Measurements from ENCODE around the gene ZNF771.

The ZNF771 gene

DNA sequence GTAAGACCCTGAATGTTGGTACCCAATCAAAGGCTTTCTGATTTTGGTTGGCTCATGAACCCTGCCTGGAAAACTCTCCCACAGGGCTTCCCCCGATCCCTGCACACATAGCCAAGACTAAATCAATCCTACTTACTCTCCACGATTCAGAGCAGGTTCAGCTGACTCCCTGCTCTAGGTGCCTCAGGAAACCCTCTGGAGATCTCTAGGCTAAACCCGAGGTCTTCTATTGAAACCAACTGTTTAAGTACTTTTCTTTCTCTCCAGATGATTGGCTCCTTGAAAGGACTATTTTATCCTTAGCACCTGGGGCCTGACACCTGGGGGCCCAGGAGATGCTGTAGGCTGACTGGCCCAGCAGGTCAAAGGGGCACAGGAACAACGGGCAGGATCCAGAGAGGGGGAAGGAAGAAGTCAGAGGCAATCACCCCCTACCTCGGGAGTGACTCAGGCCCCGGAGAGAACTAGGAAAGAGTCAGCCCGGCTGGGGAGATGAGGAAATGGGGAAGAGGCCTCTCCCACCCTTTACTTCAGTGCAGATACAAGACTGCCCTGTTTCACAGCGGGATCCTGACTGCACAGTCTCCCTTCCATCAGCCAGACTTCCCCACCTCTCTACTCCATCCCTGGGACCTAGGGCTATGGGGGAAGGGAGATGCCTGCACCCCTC is 39.1 kb upstream of the ZNF771 start:
- Histone ChIP-seq H3K4me3 (ENCODE audit: insufficient read depth, low read depth, low read length) (peak overlapping the region; percentile 66), H3K4me1 (ENCODE audit: control insufficient read depth, insufficient read depth, low read length) (peaks cover 20% of the 10 kb centered on the region), H3K36me3 (ENCODE audit: control insufficient read depth, insufficient read depth, low read length) (peaks cover 3% of the 10 kb centered on the region), H3K27me3 (ENCODE audit: control insufficient read depth, insufficient read depth, low read length, poor library complexity, severe bottlenecking) (no peaks in the 10 kb centered on the region), H3K27ac (ENCODE audit: insufficient read depth, low read depth, low read length, poor library complexity, severe bottlenecking) (no peak overlapping the region), H3K9me3 (ENCODE audit: control insufficient read depth, low read length) (no peaks in the 10 kb centered on the region)
- 52 to 61% methylated on average over 8 of the region's 8 CpGs for WGBS, 2 experiments

DNA sequence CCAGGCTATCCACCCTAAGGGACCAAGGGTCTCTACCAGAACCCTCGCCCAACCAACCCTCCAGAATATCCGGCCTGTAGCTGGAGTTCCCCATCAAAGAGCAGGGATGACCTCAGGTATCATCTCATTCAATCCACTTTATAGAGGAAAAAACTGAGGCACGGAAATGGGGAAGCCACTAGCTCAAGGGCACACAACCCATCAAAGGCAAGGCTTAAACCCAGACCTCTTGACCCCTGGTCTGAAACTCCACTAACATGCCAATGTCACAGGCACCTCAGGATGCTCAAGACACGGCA is 38.7 kb upstream of the ZNF771 start:
- no peaks in the 10 kb centered on the region for H3K9me3 ChIP-seq (ENCODE audit: control insufficient read depth, low read length)
- no peak overlapping the region for H3K27ac ChIP-seq (ENCODE audit: insufficient read depth, low read depth, low read length, poor library complexity, severe bottlenecking)
- H3K27me3 ChIP-seq (ENCODE audit: control insufficient read depth, insufficient read depth, low read length, poor library complexity, severe bottlenecking): no peaks in the 10 kb centered on the region
- 56 to 59% methylated on average over 4 of the region's 4 CpGs for WGBS, 2 experiments
- H3K4me3 ChIP-seq (ENCODE audit: insufficient read depth, low read depth, low read length): peak overlapping the region; percentile 66
- H3K36me3 ChIP-seq (ENCODE audit: control insufficient read depth, insufficient read depth, low read length): peaks cover 3% of the 10 kb centered on the region
- peaks cover 20% of the 10 kb centered on the region for H3K4me1 ChIP-seq (ENCODE audit: control insufficient read depth, insufficient read depth, low read length)

DNA sequence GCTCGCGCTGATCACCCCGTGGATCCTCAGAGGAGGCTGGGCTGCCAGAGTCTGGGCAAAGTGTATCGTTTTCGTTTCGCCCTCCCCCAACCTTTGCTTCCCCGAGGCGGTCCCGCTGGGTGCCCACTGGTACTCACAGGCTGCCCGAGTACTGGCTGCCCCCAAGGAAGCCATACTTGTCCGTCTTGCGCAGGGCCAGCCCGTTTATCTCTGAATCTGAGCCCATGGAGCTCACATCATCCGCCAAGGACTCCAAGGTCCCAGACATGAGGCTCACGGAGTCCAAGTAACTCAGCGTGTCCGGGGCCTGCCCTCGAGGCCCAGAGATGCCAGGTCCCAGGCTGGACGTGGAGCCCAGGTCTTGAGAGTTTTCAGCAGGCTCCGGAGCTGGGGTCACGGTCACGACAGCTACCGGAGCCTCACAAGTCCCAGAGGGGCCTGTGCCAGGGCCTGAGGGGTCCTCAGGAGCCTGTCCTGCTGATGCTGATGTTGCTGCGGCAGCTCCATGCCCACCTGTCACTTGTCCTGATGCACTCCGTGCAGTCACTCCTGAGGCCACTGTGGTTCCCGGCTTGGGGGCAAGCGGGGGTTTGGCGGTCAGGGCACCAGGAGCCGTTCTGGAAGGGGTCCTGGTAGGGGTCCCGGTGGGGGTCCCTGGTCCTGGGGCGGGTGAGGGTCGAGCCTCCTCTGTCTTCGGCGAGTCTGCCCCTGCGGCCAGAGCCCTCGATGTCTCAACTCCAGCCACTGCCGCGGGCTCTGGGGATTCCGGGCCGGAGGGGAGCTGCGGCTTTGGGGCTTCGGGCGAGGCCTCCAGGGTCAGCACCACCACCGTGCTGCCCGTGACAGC is 38.1 kb upstream of the ZNF771 start:
- WGBS, 2 experiments: 14 to 16% methylated on average over 45 of the region's 45 CpGs
- no peak overlapping the region for H3K27ac ChIP-seq (ENCODE audit: insufficient read depth, low read depth, low read length, poor library complexity, severe bottlenecking)
- peaks cover 20% of the 10 kb centered on the region for H3K4me1 ChIP-seq (ENCODE audit: control insufficient read depth, insufficient read depth, low read length)
- H3K9me3 ChIP-seq (ENCODE audit: control insufficient read depth, low read length): no peaks in the 10 kb centered on the region
- H3K4me3 ChIP-seq (ENCODE audit: insufficient read depth, low read depth, low read length): peak overlapping the region; percentile 66
- peaks cover 3% of the 10 kb centered on the region for H3K36me3 ChIP-seq (ENCODE audit: control insufficient read depth, insufficient read depth, low read length)
- no peaks in the 10 kb centered on the region for H3K27me3 ChIP-seq (ENCODE audit: control insufficient read depth, insufficient read depth, low read length, poor library complexity, severe bottlenecking)

DNA sequence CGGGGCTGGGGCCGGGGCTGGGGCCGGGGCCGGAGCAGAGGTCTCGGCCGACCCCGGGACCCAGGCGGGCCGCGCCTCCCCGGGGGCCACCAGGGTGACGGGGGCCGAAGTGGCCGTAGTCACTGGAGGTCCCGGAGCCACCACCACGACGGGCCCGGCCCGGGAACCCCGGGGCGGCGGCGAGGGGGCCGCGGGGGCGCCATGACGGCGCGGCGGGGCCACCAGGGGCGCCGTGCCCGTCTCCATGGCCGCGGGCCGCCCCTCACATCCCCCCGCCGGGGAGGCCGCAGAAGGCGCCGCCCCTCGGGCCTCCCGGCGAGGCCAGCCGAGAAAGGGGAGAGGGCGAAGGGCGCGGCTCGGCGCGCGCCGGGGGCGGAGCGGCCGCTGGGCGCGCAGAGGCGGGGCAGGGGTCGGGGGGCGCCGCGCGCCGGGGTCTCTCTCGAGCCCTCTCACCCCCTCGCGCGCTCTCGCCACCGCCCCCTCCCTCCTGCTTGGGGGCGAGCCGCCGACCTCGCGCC is 37.4 kb upstream of the ZNF771 start:
- WGBS, 2 experiments: 0% methylated on average over 76 of the region's 76 CpGs
- Histone ChIP-seq H3K27me3 (ENCODE audit: control insufficient read depth, insufficient read depth, low read length, poor library complexity, severe bottlenecking) (no peaks in the 10 kb centered on the region), H3K9me3 (ENCODE audit: control insufficient read depth, low read length) (no peaks in the 10 kb centered on the region), H3K27ac (ENCODE audit: insufficient read depth, low read depth, low read length, poor library complexity, severe bottlenecking) (no peak overlapping the region), H3K4me1 (ENCODE audit: control insufficient read depth, insufficient read depth, low read length) (peaks cover 20% of the 10 kb centered on the region), H3K4me3 (ENCODE audit: insufficient read depth, low read depth, low read length) (peak overlapping the region; percentile 66), H3K36me3 (ENCODE audit: control insufficient read depth, insufficient read depth, low read length) (no peaks in the 10 kb centered on the region)

DNA sequence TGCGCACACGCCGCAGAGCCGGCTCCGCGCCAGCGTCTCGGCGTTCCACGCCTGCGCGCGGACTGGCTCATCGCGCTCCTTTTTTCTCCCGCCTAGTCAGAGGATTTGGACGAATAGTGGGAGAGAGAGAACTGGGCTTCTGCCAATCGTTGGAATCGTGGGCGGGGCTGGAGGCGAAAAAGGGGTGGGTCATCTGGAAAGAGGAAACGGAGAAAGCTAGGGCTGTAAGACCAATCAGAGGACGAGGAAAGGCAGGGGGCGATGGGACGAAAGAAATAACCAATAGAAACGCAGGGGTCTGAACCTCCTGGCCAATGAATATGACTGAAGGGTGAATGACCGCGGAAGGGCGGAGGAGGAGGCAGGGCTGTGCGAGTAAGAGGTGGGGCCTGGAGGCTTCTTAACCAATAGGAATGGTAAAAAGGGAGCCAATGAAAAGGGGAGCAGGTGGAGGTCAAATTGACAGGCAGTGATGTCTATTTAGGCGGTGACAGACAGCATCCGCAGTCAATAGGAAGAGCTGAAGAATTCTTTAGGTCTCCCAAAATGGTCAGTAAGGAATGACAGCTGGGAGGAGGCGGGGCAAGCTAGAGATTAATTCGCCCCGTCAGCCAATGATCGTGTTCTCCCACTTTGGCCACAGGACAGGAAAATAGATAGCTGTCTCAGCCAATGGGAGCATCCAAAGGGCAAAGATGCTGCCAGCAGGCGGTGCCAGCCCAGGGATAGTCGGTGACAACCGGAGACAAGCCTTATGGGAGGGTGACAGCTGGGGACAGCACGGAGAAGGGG is 36.8 kb upstream of the ZNF771 start, which contains the start of gene TBC1D10B:
TSS of gene TBC1D10B (minus strand) at position 39 of the 792 bp plus-strand sequence. CDS start 311 bp downstream, outside the sequence.
- Histone ChIP-seq H3K4me1 (ENCODE audit: control insufficient read depth, insufficient read depth, low read length) (peaks cover 24% of the 10 kb centered on the region), H3K27ac (ENCODE audit: insufficient read depth, low read depth, low read length, poor library complexity, severe bottlenecking) (peak within 1 kb of the TSS; percentile 82), H3K4me3 (ENCODE audit: insufficient read depth, low read depth, low read length) (peak within 1 kb of the TSS; percentile 66), H3K27me3 (ENCODE audit: control insufficient read depth, insufficient read depth, low read length, poor library complexity, severe bottlenecking) (no peaks in the 10 kb centered on the region), H3K36me3 (ENCODE audit: control insufficient read depth, insufficient read depth, low read length) (no peaks in the 10 kb centered on the region), H3K9me3 (ENCODE audit: control insufficient read depth, low read length) (no peaks in the 10 kb centered on the region)
- 0% methylated on average over 40 of the region's 40 CpGs for WGBS, 2 experiments

DNA sequence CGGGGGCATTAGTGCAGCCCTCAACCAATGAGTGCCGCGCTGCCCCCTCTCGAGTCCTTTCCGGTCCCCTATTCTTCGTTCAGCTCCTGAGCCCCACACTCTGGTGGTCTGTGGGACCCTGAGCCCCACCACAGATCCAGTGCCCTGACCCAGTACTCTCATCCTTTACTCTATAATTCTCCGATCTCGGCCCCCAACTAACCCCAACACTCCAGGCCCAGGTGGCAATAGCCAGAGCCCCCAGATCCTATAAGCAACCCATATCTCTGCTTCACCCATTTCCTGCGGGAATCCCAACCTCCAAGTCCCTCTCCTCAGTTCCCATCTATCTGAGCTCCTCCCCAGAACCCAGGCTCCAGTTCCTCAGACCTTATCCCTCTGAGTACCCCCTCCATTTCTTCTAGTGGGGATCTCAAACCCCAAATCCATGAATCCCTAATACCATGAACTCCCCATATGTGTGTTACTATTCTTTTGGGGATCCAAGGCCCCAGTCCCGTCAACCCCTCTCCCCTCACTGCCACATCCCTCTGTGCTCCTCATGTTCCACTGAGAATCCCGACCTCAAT is 36.1 kb upstream of the ZNF771 start:
- H3K4me1 ChIP-seq (ENCODE audit: control insufficient read depth, insufficient read depth, low read length): peaks cover 30% of the 10 kb centered on the region
- peak overlapping the region; percentile 43 for H3K4me3 ChIP-seq (ENCODE audit: insufficient read depth, low read depth, low read length)
- no peaks in the 10 kb centered on the region for H3K27me3 ChIP-seq (ENCODE audit: control insufficient read depth, insufficient read depth, low read length, poor library complexity, severe bottlenecking)
- 28 to 30% methylated on average over 11 of the region's 11 CpGs for WGBS, 2 experiments
- peak overlapping the region; percentile 82 for H3K27ac ChIP-seq (ENCODE audit: insufficient read depth, low read depth, low read length, poor library complexity, severe bottlenecking)
- H3K9me3 ChIP-seq (ENCODE audit: control insufficient read depth, low read length): no peaks in the 10 kb centered on the region
- no peaks in the 10 kb centered on the region for H3K36me3 ChIP-seq (ENCODE audit: control insufficient read depth, insufficient read depth, low read length)

DNA sequence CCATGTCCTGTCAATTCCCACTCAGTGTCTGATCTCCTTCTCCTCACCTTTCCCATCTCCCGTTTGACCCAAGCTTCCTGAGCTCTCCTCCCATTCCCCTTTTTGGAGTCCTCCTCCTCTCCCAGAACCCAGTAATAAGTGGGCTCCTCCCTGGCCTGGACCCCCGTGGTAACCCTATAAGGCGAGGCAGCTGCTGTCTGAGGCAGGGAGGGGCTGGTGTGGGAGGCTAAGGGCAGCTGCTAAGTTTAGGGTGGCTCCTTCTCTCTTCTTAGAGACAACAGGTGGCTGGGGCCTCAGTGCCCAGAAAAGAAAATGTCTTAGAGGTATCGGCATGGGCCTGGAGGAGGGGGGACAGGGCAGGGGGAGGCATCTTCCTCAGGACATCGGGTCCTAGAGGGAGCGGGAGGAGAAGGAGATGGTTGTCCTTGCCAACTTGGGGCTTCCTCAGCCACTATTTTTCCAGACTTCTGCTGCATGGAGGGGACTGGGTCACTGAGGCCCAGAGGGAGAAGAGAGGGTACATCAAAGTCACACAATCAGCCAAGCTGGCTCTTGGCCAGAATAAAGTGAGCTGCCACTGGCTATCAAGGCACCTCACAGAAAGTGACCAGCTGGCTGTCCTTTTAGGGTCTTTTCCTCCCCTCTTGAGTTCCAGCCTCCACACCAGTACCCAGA is 35.2 kb upstream of the ZNF771 start:
- no peak overlapping the region for H3K27ac ChIP-seq (ENCODE audit: insufficient read depth, low read depth, low read length, poor library complexity, severe bottlenecking)
- 88 to 95% methylated on average over 6 of the region's 6 CpGs for WGBS, 2 experiments
- H3K27me3 ChIP-seq (ENCODE audit: control insufficient read depth, insufficient read depth, low read length, poor library complexity, severe bottlenecking): no peaks in the 10 kb centered on the region
- no peaks in the 10 kb centered on the region for H3K9me3 ChIP-seq (ENCODE audit: control insufficient read depth, low read length)
- no peak overlapping the region for H3K4me3 ChIP-seq (ENCODE audit: insufficient read depth, low read depth, low read length)
- H3K36me3 ChIP-seq (ENCODE audit: control insufficient read depth, insufficient read depth, low read length): no peaks in the 10 kb centered on the region
- H3K4me1 ChIP-seq (ENCODE audit: control insufficient read depth, insufficient read depth, low read length): peaks cover 34% of the 10 kb centered on the region

DNA sequence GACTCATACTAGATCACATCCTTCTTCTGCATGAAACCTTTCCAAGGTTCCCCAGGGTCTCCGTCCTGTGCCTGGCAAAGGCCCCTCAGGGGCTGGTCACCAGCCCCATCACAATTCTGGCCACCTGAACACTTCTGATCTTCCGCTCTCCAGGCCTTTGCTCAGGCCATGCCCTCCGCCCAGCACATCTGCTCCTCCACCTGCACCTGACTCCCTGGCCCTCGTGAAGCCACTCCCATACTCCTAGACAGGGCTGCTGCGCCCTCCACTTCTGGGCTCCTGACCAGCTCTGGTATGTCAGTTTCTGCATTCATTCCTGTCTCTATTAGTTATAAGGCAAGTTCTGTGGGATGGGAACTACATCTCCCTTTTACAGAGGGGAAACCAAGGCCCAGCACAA is 34.7 kb upstream of the ZNF771 start:
- Histone ChIP-seq H3K36me3 (ENCODE audit: control insufficient read depth, insufficient read depth, low read length) (no peaks in the 10 kb centered on the region), H3K27ac (ENCODE audit: insufficient read depth, low read depth, low read length, poor library complexity, severe bottlenecking) (no peak overlapping the region), H3K4me3 (ENCODE audit: insufficient read depth, low read depth, low read length) (no peak overlapping the region)

DNA sequence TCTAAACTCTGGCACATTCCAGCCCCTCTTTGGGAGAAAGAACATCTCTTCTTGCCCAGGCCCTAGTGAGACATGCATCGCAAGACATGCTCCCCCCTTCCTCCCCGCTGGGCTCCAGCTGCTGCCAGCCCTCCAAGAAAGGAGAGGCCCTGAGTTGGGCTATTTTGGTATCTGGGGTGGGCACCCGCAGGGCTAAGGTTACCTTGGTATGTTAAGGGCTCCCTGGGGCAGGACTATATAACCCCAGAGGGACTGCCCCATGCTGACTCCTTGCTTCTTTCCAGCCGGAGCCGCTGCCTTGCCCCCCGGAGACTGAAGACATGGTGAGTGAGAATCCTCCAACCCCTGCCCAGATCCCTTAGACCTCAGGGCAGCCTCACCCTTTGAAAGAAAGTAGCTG is 32.9 kb upstream of the ZNF771 start, which contains the start of gene MYL11:
TSS of gene MYL11 (plus strand) at position 265 of the 400 bp plus-strand sequence. CDS start at position 321, 56 bp downstream.
- Histone ChIP-seq H3K27ac (ENCODE audit: insufficient read depth, low read depth, low read length, poor library complexity, severe bottlenecking) (no peak within 1 kb of the TSS), H3K36me3 (ENCODE audit: control insufficient read depth, insufficient read depth, low read length) (no peaks in the 10 kb centered on the region), H3K9me3 (ENCODE audit: control insufficient read depth, low read length) (no peaks in the 10 kb centered on the region), H3K4me1 (ENCODE audit: control insufficient read depth, insufficient read depth, low read length) (peaks cover 23% of the 10 kb centered on the region), H3K4me3 (ENCODE audit: insufficient read depth, low read depth, low read length) (no peak within 1 kb of the TSS), H3K27me3 (ENCODE audit: control insufficient read depth, insufficient read depth, low read length, poor library complexity, severe bottlenecking) (no peaks in the 10 kb centered on the region)
- WGBS, 2 experiments: 83 to 90% methylated on average over 6 of the region's 6 CpGs

More for the DNA sequence above, 34.7 kb upstream of the ZNF771 start:
- WGBS, 2 experiments: 93 to 94% methylated on average over 5 of the region's 5 CpGs
- Histone ChIP-seq H3K4me1 (ENCODE audit: control insufficient read depth, insufficient read depth, low read length) (peaks cover 33% of the 10 kb centered on the region), H3K9me3 (ENCODE audit: control insufficient read depth, low read length) (no peaks in the 10 kb centered on the region), H3K27me3 (ENCODE audit: control insufficient read depth, insufficient read depth, low read length, poor library complexity, severe bottlenecking) (no peaks in the 10 kb centered on the region)

Measured in ectodermal cell (in vitro differentiated cells).